Transverse colon (tissue), 3 donors: ENCODE results near the gene NDUFV1.

Experiments
- POLR2A ChIP-seq: fragments of 450-650 bp; IDR thresholded peaks from one replicate; pipeline ENCODE4 v1.6.1; 2016; ENCODE audit warnings: antibody characterized with exemption, mild to moderate bottlenecking, moderate library complexity
- TF ChIP-seq, protein P1 (sequence below), 5 experiments: fragments of 200-600 bp in 3 of 5; fragments of 450-650 bp in 2 of 5; sonication (generic) in 3 of 5; IDR thresholded peaks; 1 replicate in 2 of 5; 2 replicates in 3 of 5; pipeline ENCODE4 v1.5.1; 2016 to 2017; ENCODE audit warnings: antibody characterized with exemption in 5 of 5, inconsistent platforms in 3 of 5, mild to moderate bottlenecking in 2 of 5, moderate library complexity in 1 of 5

DNA sequence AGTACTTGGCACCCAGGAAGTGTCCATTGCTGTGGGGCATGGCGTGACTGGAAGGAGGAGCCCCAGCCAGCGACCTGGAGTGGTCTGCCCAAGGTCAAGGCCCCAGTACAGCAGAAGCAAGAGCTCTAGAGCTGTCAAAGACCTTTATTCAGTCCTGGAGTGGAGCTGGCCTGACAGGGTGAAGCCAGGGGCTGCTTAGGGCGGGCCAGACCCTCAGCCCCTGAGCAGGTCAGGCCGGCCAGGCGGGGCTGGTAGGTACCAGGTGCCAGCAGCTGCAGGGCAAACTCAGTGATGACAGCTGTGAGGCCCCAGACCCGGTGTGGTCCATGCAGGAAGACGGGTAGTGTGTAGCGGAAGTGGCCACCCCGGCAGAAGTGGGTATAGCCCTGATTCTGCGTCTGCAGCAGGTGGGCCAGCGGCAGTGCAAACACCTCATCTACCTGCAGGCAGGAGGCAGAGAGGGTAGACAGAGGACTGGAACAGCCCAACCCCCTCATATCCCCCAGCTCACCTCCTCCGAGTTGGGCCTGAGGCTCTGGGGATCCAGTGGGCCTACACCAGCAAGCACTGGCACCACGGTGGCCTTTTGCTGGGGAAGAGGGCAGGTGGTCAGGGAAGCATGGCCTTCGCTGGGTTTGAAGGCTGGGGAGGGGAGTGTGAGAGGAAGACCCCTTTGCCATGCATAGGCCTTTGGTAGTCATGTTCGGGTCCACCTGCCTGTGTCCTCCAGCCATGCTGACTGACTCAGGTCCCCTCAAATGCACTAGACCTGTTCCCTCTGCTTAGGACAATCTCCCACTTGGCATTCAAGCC is 21.3 kb downstream of the NDUFV1 start:
- TF ChIP-seq, protein P1, sequence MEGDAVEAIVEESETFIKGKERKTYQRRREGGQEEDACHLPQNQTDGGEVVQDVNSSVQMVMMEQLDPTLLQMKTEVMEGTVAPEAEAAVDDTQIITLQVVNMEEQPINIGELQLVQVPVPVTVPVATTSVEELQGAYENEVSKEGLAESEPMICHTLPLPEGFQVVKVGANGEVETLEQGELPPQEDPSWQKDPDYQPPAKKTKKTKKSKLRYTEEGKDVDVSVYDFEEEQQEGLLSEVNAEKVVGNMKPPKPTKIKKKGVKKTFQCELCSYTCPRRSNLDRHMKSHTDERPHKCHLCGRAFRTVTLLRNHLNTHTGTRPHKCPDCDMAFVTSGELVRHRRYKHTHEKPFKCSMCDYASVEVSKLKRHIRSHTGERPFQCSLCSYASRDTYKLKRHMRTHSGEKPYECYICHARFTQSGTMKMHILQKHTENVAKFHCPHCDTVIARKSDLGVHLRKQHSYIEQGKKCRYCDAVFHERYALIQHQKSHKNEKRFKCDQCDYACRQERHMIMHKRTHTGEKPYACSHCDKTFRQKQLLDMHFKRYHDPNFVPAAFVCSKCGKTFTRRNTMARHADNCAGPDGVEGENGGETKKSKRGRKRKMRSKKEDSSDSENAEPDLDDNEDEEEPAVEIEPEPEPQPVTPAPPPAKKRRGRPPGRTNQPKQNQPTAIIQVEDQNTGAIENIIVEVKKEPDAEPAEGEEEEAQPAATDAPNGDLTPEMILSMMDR (IDR thresholded peaks at IDR 0.05) = no peak
- no peak for TF ChIP-seq POLR2A
